Fibroblast of lung (primary cell): ENCODE results near the gene FAM20C. TPM values are rescaled to one million over a fixed set of nuclear protein-coding genes. Genes with fewer than 3 reads are reported as not detected.
A peak's percentile ranks its signal among the peaks of the same experiment; 100 is the strongest.

Experiments
- DNase-seq, 2 donors: peaks; one replicate each; pipeline versions ENCODE4 v3.0.0 to v3.0.0-alpha.2; 2010; ENCODE audit warnings: low read depth in 2 of 2
- H2AFZ ChIP-seq: 2 replicates; pipeline ENCODE4 v1.5.1; 2012; ENCODE audit warnings: low read length, control low read depth, inconsistent platforms
- H3K27ac ChIP-seq: 2 replicates; pipeline ENCODE4 v1.5.1; 2011; ENCODE audit warnings: low read length, control low read depth; ENCODE audit not compliant: insufficient read depth
- H3K27me3 ChIP-seq: 2 replicates; pipeline ENCODE4 v1.5.1; 2011; ENCODE audit warnings: mild to moderate bottlenecking, low read length; ENCODE audit not compliant: control insufficient read depth, insufficient read depth
- H3K36me3 ChIP-seq: 2 replicates; pipeline ENCODE4 v1.5.1; 2011; ENCODE audit warnings: low read length; ENCODE audit not compliant: control insufficient read depth, insufficient read depth
- H3K4me1 ChIP-seq: 2 replicates; pipeline ENCODE4 v1.5.1; 2011; ENCODE audit warnings: low read length; ENCODE audit not compliant: control insufficient read depth, insufficient read depth; ENCODE audit errors: extremely low read depth
- H3K4me2 ChIP-seq: 2 replicates; pipeline ENCODE4 v1.5.1; 2011; ENCODE audit warnings: low read length, control low read depth; ENCODE audit not compliant: insufficient read depth; ENCODE audit errors: extremely low read depth
- H3K4me3 ChIP-seq, 4 experiments: fragments of 200-600 bp in 1 of 4; sonication (generic) in 1 of 4; replicated peaks in 1 of 4; 2 replicates each; pipeline ENCODE4 v1.5.1; 2011 to 2016; ENCODE audit warnings: low read length in 4 of 4, low read depth in 3 of 4, mild to moderate bottlenecking in 3 of 4, control low read depth in 2 of 4, inconsistent platforms in 1 of 4, mixed read lengths in 1 of 4; ENCODE audit not compliant: insufficient read depth in 1 of 4; ENCODE audit errors: control extremely low read depth in 1 of 4
- H3K79me2 ChIP-seq: 2 replicates; pipeline ENCODE4 v1.5.1; 2012; ENCODE audit warnings: mild to moderate bottlenecking, low read length, inconsistent platforms; ENCODE audit not compliant: control insufficient read depth, insufficient read depth
- H3K9ac ChIP-seq: 2 replicates; pipeline ENCODE4 v1.5.1; 2011; ENCODE audit warnings: mild to moderate bottlenecking, low read length, control low read depth; ENCODE audit not compliant: insufficient read depth
- H3K9me3 ChIP-seq: 2 replicates; pipeline ENCODE4 v1.5.1; 2012; ENCODE audit warnings: low read depth, low read length; ENCODE audit not compliant: control insufficient read depth, insufficient read depth
- H4K20me1 ChIP-seq: 2 replicates; pipeline ENCODE4 v1.5.1; 2011; ENCODE audit warnings: low read length; ENCODE audit not compliant: control insufficient read depth, insufficient read depth; ENCODE audit errors: extremely low read depth
- CTCF ChIP-seq, 2 donors: IDR thresholded peaks in 1 of 2; conservative IDR thresholded peaks in 1 of 2; 1 replicate in 1 of 2; 2 replicates in 1 of 2; pipeline ENCODE4 v1.5.1; 2011 to 2012; ENCODE audit warnings: low read length in 2 of 2, control low read depth in 1 of 2, inconsistent platforms in 1 of 2, low read depth in 1 of 2, mild to moderate bottlenecking in 1 of 2
- EZH2 ChIP-seq: IDR thresholded peaks from 2 replicates; pipeline ENCODE4 v1.5.1; 2012; ENCODE audit warnings: low read length, control low read depth, mild to moderate bottlenecking; ENCODE audit errors: missing control alignments
- polyA plus RNA-seq, 2 donors: library from polyadenylated mRNA; depleted of rRNA in 1 of 2; stranded (reverse) in 1 of 2; unstranded in 1 of 2; fragments of >200 nt; gene quantifications; 2 replicates each; pipeline ENCODE4 v1.2.1, GENCODE V29; 2011 to 2012; ENCODE audit warnings: missing spikeins in 1 of 2
- total RNA-seq: library from RNA; depleted of rRNA; stranded (reverse); fragments of >200 nt; gene quantifications from 2 replicates; pipeline ENCODE4 v1.2.1, GENCODE V29; 2014

Gene FAM20C
- total and polyA plus RNA-seq, 2 donors (not counting 1 experiment from before 2014, with no cell fraction given), result 31.8 to 70.7 TPM

GRCh38 chr7:223118-223800, 30.9 kb downstream of the FAM20C start:
- no peaks in the 10 kb centered on the region for H4K20me1 ChIP-seq
- no peaks in the 10 kb centered on the region for H3K9me3 ChIP-seq
- H3K4me2 ChIP-seq, result no peak overlapping the region
- peaks cover 8% of the 10 kb centered on the region for H3K79me2 ChIP-seq
- H3K4me1 ChIP-seq, result peaks cover 4% of the 10 kb centered on the region
- no peak for TF ChIP-seq CTCF (conservative IDR thresholded peaks at IDR 0.05 in 1 of 2, IDR thresholded peaks at IDR 0.05 in 1 of 2; ENCODE audit: low read depth in 1 of 2, low read length in 2 of 2)
- no peak overlapping the region for H3K4me3 ChIP-seq
- H3K9ac ChIP-seq, result no peak overlapping the region
- peaks cover 20% of the 10 kb centered on the region for H3K36me3 ChIP-seq
- no peaks in the 10 kb centered on the region for H3K27me3 ChIP-seq
- DNase-seq, result peak in 1 of 2 donors; percentile 42
- no peak overlapping the region for H3K27ac ChIP-seq
- no peak overlapping the region for H2AFZ ChIP-seq

DNA sequence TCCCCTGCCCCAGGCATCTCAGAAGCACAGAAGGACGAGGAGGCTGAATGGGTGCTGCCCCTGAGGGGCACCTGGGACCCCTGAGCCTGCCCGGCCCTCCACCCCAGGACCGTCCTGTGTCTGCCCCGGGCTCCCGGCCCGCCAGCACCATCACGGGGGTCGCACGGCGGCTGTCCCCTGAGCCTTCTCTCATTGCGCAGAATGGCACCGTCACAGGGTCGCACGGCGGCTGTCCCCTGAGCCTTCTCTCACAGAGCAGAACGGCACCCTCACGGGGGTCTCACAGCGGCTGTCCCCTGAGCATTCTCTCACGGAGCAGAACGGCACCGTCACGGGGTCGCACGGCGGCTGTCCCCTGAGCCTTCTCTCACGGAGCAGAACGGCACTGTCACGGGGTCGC, 31.5 kb downstream of the FAM20C start:
- Histone ChIP-seq H3K9ac (no peak overlapping the region), H3K4me2 (no peak overlapping the region), H3K36me3 (peaks cover 20% of the 10 kb centered on the region), H3K9me3 (no peaks in the 10 kb centered on the region), H3K27ac (no peak overlapping the region), H2AFZ (no peak overlapping the region), H3K79me2 (peaks cover 9% of the 10 kb centered on the region), H3K27me3 (no peaks in the 10 kb centered on the region), H3K4me3 (no peak overlapping the region), H4K20me1 (no peaks in the 10 kb centered on the region), H3K4me1 (peaks cover 9% of the 10 kb centered on the region)
- no peak for DNase-seq
- TF ChIP-seq CTCF (conservative IDR thresholded peaks at IDR 0.05 in 1 of 2, IDR thresholded peaks at IDR 0.05 in 1 of 2; ENCODE audit: low read depth in 1 of 2, low read length in 2 of 2) (no peak), EZH2 (no peak)

DNA sequence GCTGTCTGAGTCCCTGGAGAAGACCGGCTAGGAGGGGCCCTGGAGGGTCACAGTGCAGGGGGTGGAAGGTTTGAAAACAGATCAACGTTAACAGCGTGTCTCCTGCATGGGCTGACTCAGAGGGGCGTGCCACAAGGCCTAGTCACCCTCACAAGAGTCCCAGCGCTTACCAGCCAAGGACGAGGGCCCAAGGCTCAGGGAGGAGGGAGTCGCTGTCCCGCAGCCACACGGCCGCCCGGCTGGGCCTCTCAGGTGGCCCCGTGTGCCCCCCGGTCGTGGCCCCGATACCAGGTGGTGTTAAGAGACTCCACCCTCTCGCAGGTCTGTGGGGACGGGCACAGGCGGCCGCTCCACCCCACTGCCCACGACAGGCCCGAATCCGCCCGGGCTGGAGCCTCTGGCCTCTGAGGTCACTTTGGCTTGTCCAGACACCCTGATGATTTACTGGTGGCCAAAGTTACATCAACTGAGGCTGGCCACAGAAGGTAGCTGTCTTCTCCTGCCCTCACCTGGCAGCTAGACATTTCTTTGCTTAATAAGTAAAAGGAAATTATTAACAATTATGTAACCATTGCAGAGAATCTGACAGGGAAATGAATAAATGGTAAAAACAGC, 34.0 kb downstream of the FAM20C start:
- Histone ChIP-seq H3K4me3 (no peak overlapping the region), H3K36me3 (peaks cover 10% of the 10 kb centered on the region), H4K20me1 (no peaks in the 10 kb centered on the region), H3K4me1 (peaks cover 17% of the 10 kb centered on the region), H2AFZ (no peak overlapping the region), H3K4me2 (no peak overlapping the region), H3K9me3 (no peaks in the 10 kb centered on the region), H3K27ac (no peak overlapping the region), H3K79me2 (peaks cover 15% of the 10 kb centered on the region), H3K27me3 (no peaks in the 10 kb centered on the region), H3K9ac (no peak overlapping the region)
- DNase-seq, result peak; percentile 73 to 86
- TF ChIP-seq CTCF (conservative IDR thresholded peaks at IDR 0.05 in 1 of 2, IDR thresholded peaks at IDR 0.05 in 1 of 2; ENCODE audit: low read depth in 1 of 2, low read length in 2 of 2), result no peak
- no peak for TF ChIP-seq EZH2
